Measurements from ENCODE around the gene IL20RB.

DNA sequence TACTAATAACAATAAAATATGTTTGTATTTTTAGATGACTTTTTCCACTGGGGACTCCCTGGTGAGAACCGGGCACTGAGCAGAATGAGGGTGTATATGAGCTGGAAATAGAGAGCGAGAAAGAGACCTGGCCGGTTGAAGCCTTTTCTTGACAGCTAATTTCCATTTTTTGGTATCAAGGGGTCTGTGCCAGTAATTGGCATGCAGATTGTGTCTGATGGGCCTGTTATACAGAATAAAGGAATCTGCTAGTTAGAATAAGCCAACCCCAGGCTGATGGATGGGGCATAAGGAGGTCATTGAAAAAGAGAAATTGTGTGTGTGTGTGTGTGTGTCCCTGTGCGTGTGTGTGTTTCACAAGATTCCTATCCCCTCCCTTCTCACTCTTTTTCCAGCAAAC is 83.9 kb downstream of the IL20RB start:
- TF ChIP-seq, protein P1, sequence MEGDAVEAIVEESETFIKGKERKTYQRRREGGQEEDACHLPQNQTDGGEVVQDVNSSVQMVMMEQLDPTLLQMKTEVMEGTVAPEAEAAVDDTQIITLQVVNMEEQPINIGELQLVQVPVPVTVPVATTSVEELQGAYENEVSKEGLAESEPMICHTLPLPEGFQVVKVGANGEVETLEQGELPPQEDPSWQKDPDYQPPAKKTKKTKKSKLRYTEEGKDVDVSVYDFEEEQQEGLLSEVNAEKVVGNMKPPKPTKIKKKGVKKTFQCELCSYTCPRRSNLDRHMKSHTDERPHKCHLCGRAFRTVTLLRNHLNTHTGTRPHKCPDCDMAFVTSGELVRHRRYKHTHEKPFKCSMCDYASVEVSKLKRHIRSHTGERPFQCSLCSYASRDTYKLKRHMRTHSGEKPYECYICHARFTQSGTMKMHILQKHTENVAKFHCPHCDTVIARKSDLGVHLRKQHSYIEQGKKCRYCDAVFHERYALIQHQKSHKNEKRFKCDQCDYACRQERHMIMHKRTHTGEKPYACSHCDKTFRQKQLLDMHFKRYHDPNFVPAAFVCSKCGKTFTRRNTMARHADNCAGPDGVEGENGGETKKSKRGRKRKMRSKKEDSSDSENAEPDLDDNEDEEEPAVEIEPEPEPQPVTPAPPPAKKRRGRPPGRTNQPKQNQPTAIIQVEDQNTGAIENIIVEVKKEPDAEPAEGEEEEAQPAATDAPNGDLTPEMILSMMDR (IDR thresholded peaks at IDR 0.05 in 8 of 11, conservative IDR thresholded peaks at IDR 0.05 in 3 of 11) = no peak
- TF ChIP-seq POLR2A (IDR thresholded peaks at IDR 0.05) = no peak

All from spleen (tissue), 7 donors.